Measurements from ENCODE around the gene KLK11.

The KLK11 gene

DNA sequence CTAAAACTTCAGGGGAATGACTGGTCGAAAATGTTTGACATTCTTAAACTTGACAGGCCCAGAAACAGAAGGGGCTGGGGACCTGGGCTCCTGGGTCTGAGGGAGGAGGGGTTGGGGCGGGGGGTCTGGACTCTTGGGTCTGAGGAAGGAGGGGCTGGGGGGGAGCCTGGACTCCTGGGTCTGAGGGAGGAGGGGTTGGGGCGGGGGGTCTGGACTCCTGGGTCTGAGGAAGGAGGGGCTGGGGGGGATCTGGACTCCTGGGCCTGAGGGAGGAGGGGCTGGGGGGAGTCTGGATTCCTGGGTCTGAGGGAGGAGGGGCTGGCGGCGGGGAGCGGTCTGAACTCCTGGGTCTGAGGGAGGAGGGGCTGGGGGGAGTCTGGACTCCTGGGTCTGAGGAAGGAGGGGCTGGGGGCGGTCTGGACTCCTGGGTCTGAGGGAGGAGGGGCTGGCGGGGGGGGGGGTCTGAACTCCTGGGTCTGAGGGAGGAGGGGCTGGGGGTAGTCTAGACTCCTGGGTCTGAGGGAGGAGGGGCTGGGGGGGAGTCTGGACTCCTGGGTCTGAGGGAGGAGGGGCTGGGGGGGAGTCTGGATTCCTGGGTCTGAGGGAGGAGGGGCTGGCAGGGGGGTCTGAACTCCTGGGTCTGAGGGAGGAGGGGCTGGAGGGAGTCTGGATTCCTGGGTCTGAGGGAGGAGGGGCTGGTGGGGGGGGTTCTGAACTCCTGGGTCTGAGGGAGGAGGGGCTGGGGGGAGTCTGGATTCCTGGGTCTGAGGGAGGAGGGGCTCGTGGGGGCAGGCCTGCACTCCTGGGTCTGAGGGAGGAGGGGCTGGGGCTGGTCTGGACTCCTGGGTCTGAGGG lies 51.5 kb downstream of the KLK11 start:
- TF ChIP-seq YY1 (IDR thresholded peaks at IDR 0.05; ENCODE audit: insufficient read depth, insufficient read length) (no peak), SUZ12 (IDR thresholded peaks at IDR 0.05; ENCODE audit: extremely low read depth, insufficient read depth, insufficient read length) (no peak), ZNF274 (IDR thresholded peaks at IDR 0.05; ENCODE audit: low read depth, low read length) (no peak)
- Histone ChIP-seq H3K4me3 (ENCODE audit: insufficient read length, low read depth) (no peak overlapping the region), H3K9me3 (ENCODE audit: insufficient read depth, low read length) (no peaks in the 10 kb centered on the region), H3K36me3 (ENCODE audit: insufficient read depth, insufficient read length, low read length) (no peaks in the 10 kb centered on the region), H3K9ac (ENCODE audit: insufficient read length, low read depth) (no peak overlapping the region), H3K4me1 (ENCODE audit: insufficient read depth, insufficient read length) (peaks cover 3% of the 10 kb centered on the region), H3K27me3 (ENCODE audit: insufficient read depth, insufficient read length) (no peaks in the 10 kb centered on the region)
- DNase-seq (ENCODE audit: low read depth, low spot score): no peak

GRCh38 chr19:50972795-50973376 lies 53.5 kb downstream of the KLK11 start:
- Histone ChIP-seq H3K9ac (ENCODE audit: insufficient read length, low read depth) (no peak overlapping the region), H3K4me3 (ENCODE audit: insufficient read length, low read depth) (no peak overlapping the region), H3K4me1 (ENCODE audit: insufficient read depth, insufficient read length) (peaks cover 9% of the 10 kb centered on the region), H3K9me3 (ENCODE audit: insufficient read depth, low read length) (no peaks in the 10 kb centered on the region), H3K27me3 (ENCODE audit: insufficient read depth, insufficient read length) (no peaks in the 10 kb centered on the region), H3K36me3 (ENCODE audit: insufficient read depth, insufficient read length, low read length) (no peaks in the 10 kb centered on the region)
- TF ChIP-seq YY1 (IDR thresholded peaks at IDR 0.05; ENCODE audit: insufficient read depth, insufficient read length): no peak
- TF ChIP-seq ZNF274 (IDR thresholded peaks at IDR 0.05; ENCODE audit: low read depth, low read length): no peak
- TF ChIP-seq SUZ12 (IDR thresholded peaks at IDR 0.05; ENCODE audit: extremely low read depth, insufficient read depth, insufficient read length): no peak
- DNase-seq (ENCODE audit: low read depth, low spot score): no peak
